Stimulated activated CD8-positive, alpha-beta memory T cell treated with anti-CD3 and anti-CD28 coated beads, Interleukin-12 subunit alpha, Interleukin-12 subunit beta, amount 100 ng/mL, for 4 hours (primary cell): ENCODE results near the gene XXYLT1.

Experiments
- DNase-seq: peaks from one replicate; pipeline ENCODE4 v3.0.0-alpha.2; 2020; ENCODE audit warnings: low read depth

The XXYLT1 gene

GRCh38 chr3:195151402-195151801 lies 119.6 kb downstream of the XXYLT1 start:
- DNase-seq, result no peak

GRCh38 chr3:195150181-195151118 lies 120.5 kb downstream of the XXYLT1 start:
- DNase-seq, result no peak

- no peak for DNase-seq
Measured at GRCh38 chr3:195149292-195150030, 121.5 kb downstream of the XXYLT1 start.

- DNase-seq, result no peak
Measured at GRCh38 chr3:195148549-195148948, 122.4 kb downstream of the XXYLT1 start.

GRCh38 chr3:195147649-195148080 lies 123.3 kb downstream of the XXYLT1 start:
- DNase-seq, result no peak

- no peak for DNase-seq
Measured at GRCh38 chr3:195146131-195146530, 124.8 kb downstream of the XXYLT1 start.

GRCh38 chr3:195145579-195145978 lies 125.4 kb downstream of the XXYLT1 start:
- DNase-seq, result no peak

GRCh38 chr3:195143221-195143620 lies 127.7 kb downstream of the XXYLT1 start:
- no peak for DNase-seq

GRCh38 chr3:195142519-195142918 lies 128.4 kb downstream of the XXYLT1 start:
- DNase-seq, result no peak

GRCh38 chr3:195140816-195141793 lies 129.9 kb downstream of the XXYLT1 start:
- no peak for DNase-seq

GRCh38 chr3:195140410-195140809 lies 130.5 kb downstream of the XXYLT1 start:
- no peak for DNase-seq

- DNase-seq, result no peak
Measured at GRCh38 chr3:195139876-195140240, 131.1 kb downstream of the XXYLT1 start.

- no peak for DNase-seq
Measured at GRCh38 chr3:195139091-195139875, 131.7 kb downstream of the XXYLT1 start.

GRCh38 chr3:195137638-195138588 lies 133.0 kb downstream of the XXYLT1 start:
- DNase-seq, result no peak

GRCh38 chr3:195135917-195136316 lies 135.0 kb downstream of the XXYLT1 start:
- no peak for DNase-seq

GRCh38 chr3:195134431-195134830 lies 136.5 kb downstream of the XXYLT1 start:
- DNase-seq, result no peak

- no peak for DNase-seq
Measured at GRCh38 chr3:195133462-195133861, 137.5 kb downstream of the XXYLT1 start.

GRCh38 chr3:195133013-195133412 lies 137.9 kb downstream of the XXYLT1 start:
- no peak for DNase-seq

GRCh38 chr3:195131176-195131575 lies 139.8 kb downstream of the XXYLT1 start:
- no peak for DNase-seq
